Measurements from ENCODE around the gene ZGPAT. TPM values are rescaled to one million over a fixed set of nuclear protein-coding genes. Genes with fewer than 3 reads are reported as not detected.

ZGPAT gene
- total and polyA plus RNA-seq, 2 of the 13 experiments (the other 11 are each of a cell fraction or from before 2014, with no cell fraction given), result 23.0 to 41.9 TPM

GRCh38 chr20:63738687-63739129 lies 30.9 kb downstream of the ZGPAT start (continued):
- no peak for TF ChIP-seq ZNF784 (CRISPR knock-in tag; IDR thresholded peaks at IDR 0.05; ENCODE audit: borderline replicate concordance)
- TF ChIP-seq MXI1 (IDR thresholded peaks at IDR 0.05; ENCODE audit: borderline replicate concordance, low read depth, low read length), result no peak
- no peak for TF ChIP-seq CREM (IDR thresholded peaks at IDR 0.05)
- no peak for TF ChIP-seq CREM (CRISPR knock-in tag; IDR thresholded peaks at IDR 0.05)
- TF ChIP-seq ZNF329 (CRISPR knock-in tag; IDR thresholded peaks at IDR 0.05; ENCODE audit: low read depth), result peak; percentile 55; the same call in 1 of the 2 replicates
- peak; percentile 19; the same call in 1 of the 2 replicates for TF ChIP-seq ZNF343 (CRISPR knock-in tag; IDR thresholded peaks at IDR 0.05)

- 1% methylated on average over 35 of the region's 136 CpGs for WGBS (ENCODE audit: low lambda C conversion rate)
- Histone ChIP-seq H4K20me1 (ENCODE audit: insufficient read depth, low read length) (no peaks in the 10 kb centered on the region), H3K27ac (ENCODE audit: extremely low read length, insufficient read depth, low read length) (peak within 1 kb of the TSS; percentile 93), H3K79me2 (ENCODE audit: insufficient read depth, low read length) (peaks cover 23% of the 10 kb centered on the region), H3K9me3 (ENCODE audit: low read length) (no peaks in the 10 kb centered on the region), H3K4me3 (replicated peaks in 1 of 3; ENCODE audit: insufficient read depth in 1 of 3, low read depth in 2 of 3, low read length in 3 of 3) (peak within 1 kb of the TSS; percentile 74 to 93 (median 85)), H3K4me2 (ENCODE audit: low read depth, low read length) (peak within 1 kb of the TSS; percentile 95), H3K27me3 (ENCODE audit: control insufficient read depth in 1 of 2, insufficient read depth in 2 of 2, low read length in 2 of 2) (no peaks in the 10 kb centered on the region), H3K36me3 (replicated peaks in 1 of 2; ENCODE audit: control insufficient read depth in 1 of 2, insufficient read depth in 2 of 2, low read length in 2 of 2) (peaks cover 29 to 35% of the 10 kb centered on the region in 2 experiments), H3K4me1 (ENCODE audit: insufficient read depth, low read length) (peaks cover 64% of the 10 kb centered on the region), H2AFZ (ENCODE audit: low read length) (no peak within 1 kb of the TSS), H3K9ac (ENCODE audit: insufficient read depth, low read depth, low read length) (peak within 1 kb of the TSS; percentile 87)
- POLR2A ChIA-PET, result interaction anchor here (0.7 to 7.3 kb wide), 24 partner anchors 10 to 1672 kb away, joined by 3 to 190 read pairs (median 5); partner anchors contain the start of genes ARFRP1, C20orf204, GMEB2 and PRPF6
- ATAC-seq, result peak; percentile 15
- FAIRE-seq, result no peak
- peak; percentile 94 for DNase-seq (ENCODE audit: low spot score)
- intact Hi-C loops (cut with micrococcal nuclease; ENCODE audit: unreplicated experiment), result loop anchor here (1.0 to 10.0 kb wide), 5 partner anchors 12 to 202 kb away; partner anchors contain the start of genes ABHD16B, ARFRP1, PTK6 and TPD52L2
- in situ Hi-C loops (cut with HindIII; ENCODE audit: extremely low pct_ligation_motif_present, low pct_unique_long_range_greater_than_20kb), result loop anchor here (5.0 kb wide), 1 partner anchor 32 kb away; the partner anchor contains the start of genes ARFRP1 and ZGPAT
- CTCF ChIA-PET (ENCODE audit: low intra/inter-chr PET ratio, low total read pairs), result no interaction called here
- no TSS peak for BruUV-seq (replicated peaks)
- TF ChIP-seq ZNF562 (CRISPR knock-in tag; IDR thresholded peaks at IDR 0.05; ENCODE audit: borderline replicate concordance) (no peak), SPEN (CRISPR knock-in tag; IDR thresholded peaks at IDR 0.05; ENCODE audit: low read depth) (peak; percentile 83), ZNF496 (CRISPR knock-in tag; IDR thresholded peaks at IDR 0.05; ENCODE audit: insufficient replicate concordance) (no peak), ETV6 (CRISPR knock-in tag; conservative IDR thresholded peaks at IDR 0.05) (peak; percentile 93), ZNF513 (CRISPR knock-in tag; conservative IDR thresholded peaks at IDR 0.05) (no peak), POGK (CRISPR knock-in tag; conservative IDR thresholded peaks at IDR 0.05) (peak; percentile 95), ZNF264 (CRISPR knock-in tag; IDR thresholded peaks at IDR 0.05) (peak; percentile 96), HMGA1 (CRISPR knock-in tag; conservative IDR thresholded peaks at IDR 0.05) (no peak), ZNF354B (CRISPR knock-in tag; IDR thresholded peaks at IDR 0.05) (no peak)
Measured at GRCh38 chr20:63739130-63740069, 31.6 kb downstream of the ZGPAT start, which contains the start of gene SLC2A4RG. Gene SLC2A4RG, plus strand, starts transcription at chr20:63739776. Its CDS starts 137 bp downstream, at chr20:63739913.
